GM12865 (cell line): ENCODE results near the gene MOCOS.

Experiments
- DNase-seq: peaks from one replicate; pipeline ENCODE4 v3.0.0; 2010; ENCODE audit warnings: low read depth
- H3K4me3 ChIP-seq: 2 replicates; pipeline ENCODE4 v1.5.1; 2011; ENCODE audit warnings: mild to moderate bottlenecking, low read depth, low read length, control low read depth
- CTCF ChIP-seq: IDR thresholded peaks from 2 replicates; pipeline ENCODE4 v1.5.1; 2011; ENCODE audit warnings: low read length, control low read depth, low read depth, inconsistent platforms; ENCODE audit not compliant: insufficient read depth; ENCODE audit errors: missing control alignments

The MOCOS gene

GRCh38 chr18:36300211-36300610, 112.9 kb downstream of the MOCOS start:
- TF ChIP-seq CTCF, result no peak
- H3K4me3 ChIP-seq, result peak overlapping the region; percentile 73
- DNase-seq, result no peak

GRCh38 chr18:36301884-36302283, 114.6 kb downstream of the MOCOS start:
- DNase-seq, result no peak
- no peak overlapping the region for H3K4me3 ChIP-seq
- TF ChIP-seq CTCF, result no peak

- no peak overlapping the region for H3K4me3 ChIP-seq
- no peak for DNase-seq
- TF ChIP-seq CTCF, result no peak
Observed at GRCh38 chr18:36302676-36303075, 115.4 kb downstream of the MOCOS start.

- no peak overlapping the region for H3K4me3 ChIP-seq
- DNase-seq, result no peak
- no peak for TF ChIP-seq CTCF
Observed at GRCh38 chr18:36303211-36303844, 116.0 kb downstream of the MOCOS start.

GRCh38 chr18:36304723-36305122, 117.4 kb downstream of the MOCOS start:
- no peak for DNase-seq

GRCh38 chr18:36305375-36305774, 118.1 kb downstream of the MOCOS start:
- H3K4me3 ChIP-seq, result no peak overlapping the region; the same call in 1 of the 2 replicates
- no peak for TF ChIP-seq CTCF
- DNase-seq, result peak; percentile 45

More at GRCh38 chr18:36304723-36305122, 117.4 kb downstream of the MOCOS start:
- no peak for TF ChIP-seq CTCF
- no peak overlapping the region for H3K4me3 ChIP-seq

GRCh38 chr18:36307513-36307912, 120.2 kb downstream of the MOCOS start:
- DNase-seq, result no peak
- TF ChIP-seq CTCF, result no peak
- no peak overlapping the region for H3K4me3 ChIP-seq
